Endothelial cell of hepatic sinusoid (primary cell): ENCODE measurements around the gene AIP.

Source experiments
- in situ Hi-C: cut with HindIII; loops from 2 replicates; pipeline ENCODE4 v1.10.0; 2017; ENCODE audit warnings: low sequenced_read_pairs

Gene AIP

GRCh38 chr11:67525275-67525976 lies 42.6 kb downstream of the AIP start:
- in situ Hi-C loops, result no loop called here

GRCh38 chr11:67528376-67528775 lies 45.5 kb downstream of the AIP start:
- in situ Hi-C loops, result no loop called here

- in situ Hi-C loops, result no loop called here
Measured at GRCh38 chr11:67530282-67530592, 47.4 kb downstream of the AIP start.

GRCh38 chr11:67532889-67533288 lies 50.1 kb downstream of the AIP start:
- in situ Hi-C loops, result no loop called here

GRCh38 chr11:67534070-67534679 lies 51.3 kb downstream of the AIP start:
- in situ Hi-C loops, result no loop called here

- in situ Hi-C loops, result no loop called here
Measured at GRCh38 chr11:67535561-67535960, 52.7 kb downstream of the AIP start.

- in situ Hi-C loops, result no loop called here
Measured at GRCh38 chr11:67538306-67538705, 55.5 kb downstream of the AIP start.

- in situ Hi-C loops, result no loop called here
Measured at GRCh38 chr11:67538823-67539505, 56.1 kb downstream of the AIP start.

- in situ Hi-C loops, result no loop called here
Measured at GRCh38 chr11:67539550-67539949, 56.7 kb downstream of the AIP start.
